Astrocyte of the spinal cord (primary cell): ENCODE data around the gene SKP1.
"Not testable (repeated sequence)": the region's sequence is repeated elsewhere in the genome, so short reads cannot be mapped to it uniquely, and the experiment has no call there.

Experiments used
- DNase-seq: peaks from one replicate; pipeline ENCODE4 v3.0.0; 2011; ENCODE audit warnings: low read depth, low spot score
- H3K4me3 ChIP-seq: 2 replicates; pipeline ENCODE4 v1.5.1; 2011; ENCODE audit warnings: low read depth, mild to moderate bottlenecking, low read length, moderate library complexity
- CTCF ChIP-seq: IDR thresholded peaks from 2 replicates; pipeline ENCODE4 v1.5.1; 2012; ENCODE audit warnings: low read depth, mild to moderate bottlenecking, low read length, inconsistent platforms
- in situ Hi-C: cut with HindIII; loops from 2 replicates; pipeline ENCODE4 v1.10.0; 2017; ENCODE audit warnings: low sequenced_read_pairs

The SKP1 gene

GRCh38 chr5:134176511-134177368 lies at the start of gene SKP1:
TSS of gene SKP1 (minus strand) at chr5:134176950. CDS start at chr5:134174022, 2,928 bp downstream.
- peak; percentile 81 for DNase-seq
- H3K4me3 ChIP-seq = peak within 1 kb of the TSS; percentile 72
- in situ Hi-C loops = no loop called here
- no peak for TF ChIP-seq CTCF

DNA sequence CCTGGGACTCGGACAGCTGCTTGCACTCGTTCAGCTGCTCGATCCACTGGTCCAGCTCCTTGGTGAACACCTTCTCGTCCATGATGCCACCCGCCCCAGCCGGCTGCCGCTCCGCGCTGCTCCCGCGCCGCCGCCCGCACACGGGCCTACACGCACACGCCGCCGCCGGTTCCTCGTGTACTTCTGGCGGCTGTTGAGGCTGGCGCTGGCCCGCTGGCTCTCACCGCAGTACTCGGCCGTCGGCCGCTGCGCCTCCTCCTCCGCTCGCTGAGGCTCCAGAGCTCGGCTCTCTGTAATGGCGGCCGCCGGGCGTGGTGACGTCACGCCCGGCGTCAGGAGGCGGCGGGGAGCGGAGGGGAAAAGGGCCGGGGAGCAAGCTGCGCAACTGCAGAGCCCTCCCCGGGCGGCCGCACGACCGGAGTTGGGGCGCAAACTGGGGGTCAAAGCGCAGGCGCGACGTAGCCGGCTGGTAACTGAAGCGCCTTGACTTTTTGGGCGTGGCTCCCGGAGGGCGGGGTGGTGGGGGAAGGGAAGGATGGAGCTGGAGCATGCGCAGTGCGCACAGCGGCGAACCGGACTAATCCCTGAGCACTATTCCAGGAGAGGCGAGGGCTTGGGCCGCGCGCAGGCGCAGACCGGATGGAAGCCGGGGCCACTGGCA lies 49.2 kb upstream of the SKP1 start, which contains the start of gene PPP2CA:
PPP2CA (minus strand) TSS at position 294 of the 661 bp plus-strand sequence; CDS start at position 82, 212 bp downstream.
- peak within 1 kb of the TSS; percentile 68 for H3K4me3 ChIP-seq
- no peak for TF ChIP-seq CTCF
- peak; percentile 99 for DNase-seq
- in situ Hi-C loops = no loop called here

DNA sequence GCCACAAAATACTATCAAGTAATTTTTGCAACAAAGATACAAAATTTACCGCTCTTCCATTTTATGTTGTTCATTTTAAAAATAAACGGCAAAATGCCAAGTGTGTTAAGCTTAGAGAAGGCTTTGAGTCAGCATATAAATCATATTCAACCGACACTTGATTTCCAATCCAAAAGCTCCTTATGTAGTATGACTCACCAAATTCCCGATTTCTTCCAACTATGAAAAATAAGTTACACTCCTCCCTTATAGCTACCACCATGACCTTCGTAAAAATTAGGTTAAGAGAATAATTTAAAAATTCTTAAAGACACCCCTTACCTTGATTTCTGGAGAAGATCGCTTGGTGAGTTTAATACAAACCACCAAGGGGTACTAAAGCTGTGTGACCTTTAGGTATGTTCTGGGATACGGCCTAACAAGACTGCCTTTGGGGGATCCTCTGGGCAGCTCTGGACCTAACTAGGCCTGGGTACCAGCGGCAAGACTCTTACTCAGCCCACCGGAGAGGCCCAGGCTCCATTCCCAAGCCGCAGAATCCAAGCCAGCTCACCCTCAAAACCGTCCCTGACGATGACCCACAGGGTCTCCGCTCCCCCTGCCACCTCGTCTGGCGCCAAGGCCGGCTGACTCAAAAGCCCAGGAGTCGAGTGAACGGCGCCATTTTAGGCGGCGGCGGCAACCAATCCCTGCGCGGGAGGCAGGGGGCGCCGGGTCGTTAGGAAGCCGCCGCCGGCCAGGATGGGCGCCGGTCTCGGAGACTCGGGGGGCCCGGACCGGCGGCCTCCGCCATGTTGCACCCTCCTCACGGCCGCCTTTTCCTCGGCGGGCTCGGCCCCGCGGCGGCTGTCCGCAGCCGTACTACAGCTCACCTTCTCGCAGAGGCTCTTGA lies 48.4 kb upstream of the SKP1 start:
- peak overlapping the region; percentile 68 for H3K4me3 ChIP-seq
- peak; percentile 15 for TF ChIP-seq CTCF
- in situ Hi-C loops = no loop called here
- DNase-seq = peak; percentile 65

DNA sequence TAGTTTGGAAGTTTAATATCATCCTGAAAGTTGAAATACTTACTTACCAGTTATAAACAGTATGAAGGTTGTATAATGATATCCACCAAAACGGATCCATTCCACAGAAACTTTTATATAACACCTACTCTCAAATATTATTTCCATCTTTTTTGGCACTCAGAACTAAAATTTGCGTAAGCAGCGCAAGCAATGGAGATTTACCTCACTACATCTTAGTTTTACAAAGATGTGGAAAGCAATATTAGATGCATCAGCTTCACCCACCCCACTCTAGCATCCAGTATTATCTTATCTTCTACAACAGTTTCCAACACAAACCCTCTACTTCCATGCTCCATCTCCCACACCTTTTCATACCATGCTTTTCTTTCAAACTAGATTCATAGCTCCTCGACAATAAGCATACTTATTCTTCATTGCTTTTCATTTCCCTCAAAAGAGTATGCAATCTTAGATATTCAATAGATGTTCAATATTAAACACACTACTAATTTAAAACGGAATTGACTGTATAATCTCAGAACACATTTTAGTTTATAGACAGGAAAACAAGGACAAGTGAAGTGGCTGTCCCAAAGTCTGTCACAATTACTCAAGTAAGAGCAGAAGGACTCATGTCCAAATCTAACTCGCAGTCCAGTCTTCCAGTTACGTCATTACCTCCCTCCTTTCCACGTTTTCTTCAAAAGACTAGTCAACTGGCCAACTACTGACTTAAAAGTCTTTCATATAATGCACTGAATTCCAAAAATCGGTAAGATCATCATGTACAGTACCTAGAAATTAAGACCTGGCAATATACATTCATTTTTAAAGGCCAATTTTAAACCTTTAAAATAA lies 46.9 kb upstream of the SKP1 start:
- no peak for DNase-seq
- TF ChIP-seq CTCF = no peak
- peak overlapping the region; percentile 68 for H3K4me3 ChIP-seq
- in situ Hi-C loops = no loop called here

GRCh38 chr5:134221690-134222089 lies 44.9 kb upstream of the SKP1 start:
- DNase-seq, in situ Hi-C loops, H3K4me3 ChIP-seq: not testable (repeated sequence)

DNA sequence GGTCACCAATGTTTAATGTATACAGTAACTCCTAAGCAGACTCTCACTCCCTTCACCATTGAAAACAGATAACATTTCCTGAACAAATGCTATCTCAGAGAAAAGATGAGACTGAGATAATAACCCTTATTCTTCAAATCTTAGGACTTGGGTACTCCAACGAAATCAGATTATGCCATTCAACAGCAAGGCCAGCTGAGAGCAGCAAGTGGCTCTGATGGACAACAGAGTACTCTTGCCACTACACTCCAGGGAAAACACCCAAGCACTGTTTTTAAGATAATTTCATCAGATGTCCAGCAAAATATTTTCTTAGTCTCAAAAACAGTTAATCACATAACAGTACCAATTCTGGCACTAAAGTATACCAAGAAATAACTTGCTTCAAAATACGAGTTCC lies 39.0 kb upstream of the SKP1 start:
- H3K4me3 ChIP-seq = no peak overlapping the region
- no peak for DNase-seq
- in situ Hi-C loops = no loop called here
- TF ChIP-seq CTCF = no peak

- H3K4me3 ChIP-seq, in situ Hi-C loops: not testable (repeated sequence)
- DNase-seq = peak; percentile 61
These were observed 34.7 kb upstream of the SKP1 start for GRCh38 chr5:134211263-134212031.
